ENCODE measurements around the gene RNF19B. TPM values are rescaled to one million over a fixed set of nuclear protein-coding genes. Genes with fewer than 3 reads are reported as not detected.

RNF19B gene
- total RNA-seq, 3 donors from 2014 or later (not counting 1 experiment from before 2014, with no cell fraction given) = 44.2 to 110 (median 54.3) TPM

DNA sequence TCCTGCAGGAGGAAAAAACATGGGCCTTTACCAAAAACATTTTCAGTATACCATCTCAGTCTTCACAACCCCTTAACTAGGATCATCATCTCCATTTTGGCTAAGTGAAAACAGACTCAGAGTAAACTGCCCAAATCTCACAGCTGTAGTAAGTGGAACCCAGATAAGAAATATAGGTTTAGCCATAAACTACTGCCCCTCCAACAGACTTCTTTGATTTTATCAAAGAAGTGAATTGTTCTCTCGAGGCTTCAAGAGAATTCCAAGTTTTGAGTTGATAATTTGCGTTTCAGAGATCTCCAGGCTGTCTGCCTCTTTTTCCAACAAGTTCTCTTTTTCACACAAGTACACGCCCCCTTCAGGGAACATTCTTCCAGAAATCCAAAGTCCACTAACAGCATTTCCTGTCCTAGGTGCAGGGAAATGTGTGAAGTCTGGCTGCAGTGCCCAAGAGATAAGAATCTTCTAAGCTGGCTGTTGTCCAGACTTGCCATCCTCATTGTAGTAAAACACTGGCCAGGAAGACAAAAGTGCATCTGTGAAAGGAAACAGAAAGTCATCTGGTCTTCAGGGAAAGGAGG is 30.8 kb downstream of the RNF19B start:
- DNase-seq (no peak), ATAC-seq (no peak)
- peaks cover 34% of the 10 kb centered on the region for H3K36me3 ChIP-seq (ENCODE audit: control insufficient read depth, insufficient read depth, low read length)
- intact Hi-C loops (cut with micrococcal nuclease) = loop anchor here (1.0 to 5.0 kb wide), 4 partner anchors 68 to 433 kb away; no protein-coding TSS in a partner anchor
- H3K4me3 Mint-ChIP-seq = no peak overlapping the region
- H3K27ac Mint-ChIP-seq = peak overlapping the region in 1 of 2 donors; percentile 42
- H3K4me3 ChIP-seq (ENCODE audit: low read length) = no peak overlapping the region
- no peak overlapping the region for H3K27ac ChIP-seq (ENCODE audit: low read length)
- no peaks in the 10 kb centered on the region for H3K27me3 Mint-ChIP-seq (ENCODE audit: low read depth in 2 of 2)
- H3K36me3 Mint-ChIP-seq = peaks cover 20% of the 10 kb centered on the region
- H3K4me1 Mint-ChIP-seq = peaks cover 0 to 11% of the 10 kb centered on the region in 2 donors
- WGBS (ENCODE audit: insufficient coverage) = 89% methylated on average over 3 of the region's 3 CpGs
- no peaks in the 10 kb centered on the region for H3K9me3 Mint-ChIP-seq
- TF ChIP-seq, protein P1, sequence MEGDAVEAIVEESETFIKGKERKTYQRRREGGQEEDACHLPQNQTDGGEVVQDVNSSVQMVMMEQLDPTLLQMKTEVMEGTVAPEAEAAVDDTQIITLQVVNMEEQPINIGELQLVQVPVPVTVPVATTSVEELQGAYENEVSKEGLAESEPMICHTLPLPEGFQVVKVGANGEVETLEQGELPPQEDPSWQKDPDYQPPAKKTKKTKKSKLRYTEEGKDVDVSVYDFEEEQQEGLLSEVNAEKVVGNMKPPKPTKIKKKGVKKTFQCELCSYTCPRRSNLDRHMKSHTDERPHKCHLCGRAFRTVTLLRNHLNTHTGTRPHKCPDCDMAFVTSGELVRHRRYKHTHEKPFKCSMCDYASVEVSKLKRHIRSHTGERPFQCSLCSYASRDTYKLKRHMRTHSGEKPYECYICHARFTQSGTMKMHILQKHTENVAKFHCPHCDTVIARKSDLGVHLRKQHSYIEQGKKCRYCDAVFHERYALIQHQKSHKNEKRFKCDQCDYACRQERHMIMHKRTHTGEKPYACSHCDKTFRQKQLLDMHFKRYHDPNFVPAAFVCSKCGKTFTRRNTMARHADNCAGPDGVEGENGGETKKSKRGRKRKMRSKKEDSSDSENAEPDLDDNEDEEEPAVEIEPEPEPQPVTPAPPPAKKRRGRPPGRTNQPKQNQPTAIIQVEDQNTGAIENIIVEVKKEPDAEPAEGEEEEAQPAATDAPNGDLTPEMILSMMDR (IDR thresholded peaks at IDR 0.05) = no peak
- H3K27me3 ChIP-seq (ENCODE audit: control insufficient read depth, insufficient read depth, low read length) = no peaks in the 10 kb centered on the region
- no peaks in the 10 kb centered on the region for H3K4me1 ChIP-seq (ENCODE audit: control insufficient read depth, insufficient read depth, low read length)
- H3K9me3 ChIP-seq (ENCODE audit: control insufficient read depth, insufficient read depth, low read length) = no peaks in the 10 kb centered on the region

DNA sequence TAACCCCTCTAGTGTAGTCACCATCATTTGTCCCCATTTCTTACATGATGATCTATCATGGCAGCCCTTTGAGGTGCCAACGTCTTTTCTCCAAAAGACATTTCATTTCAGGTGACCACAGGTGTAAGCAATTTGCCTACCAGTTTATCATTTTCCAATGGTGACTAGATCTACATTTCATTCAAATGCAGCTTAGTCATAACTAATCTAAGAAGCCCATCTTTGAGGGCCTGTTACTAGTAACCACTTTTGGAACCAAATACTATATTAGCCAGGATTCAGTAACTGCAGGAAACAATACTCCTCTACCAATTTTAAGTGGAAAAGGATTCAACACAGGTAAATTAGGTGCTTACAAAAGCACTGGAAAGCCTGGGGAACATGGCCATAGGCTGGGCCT is 32.8 kb downstream of the RNF19B start:
- no peak for ATAC-seq
- H3K4me1 Mint-ChIP-seq = peaks cover 0 to 7% of the 10 kb centered on the region in 2 donors

DNA sequence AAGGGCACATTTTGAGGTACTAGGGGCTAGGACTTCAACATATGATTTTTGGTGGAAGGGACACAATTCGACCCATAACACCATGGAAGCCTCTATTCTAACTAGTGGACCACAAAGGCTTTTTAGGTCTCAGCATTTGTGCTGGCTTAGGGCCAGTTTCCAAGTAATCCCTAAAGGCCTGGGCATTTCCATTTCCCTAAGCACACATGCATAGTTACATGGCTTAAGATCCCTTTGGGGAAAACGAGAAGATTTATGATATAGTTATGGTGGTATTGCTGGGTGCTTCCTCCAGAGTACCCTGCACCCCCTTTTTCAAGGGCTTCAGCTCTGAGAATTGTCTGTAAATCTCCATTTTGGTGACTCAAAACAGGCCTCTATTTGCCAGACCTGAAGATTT is 35.2 kb downstream of the RNF19B start:
- Histone ChIP-seq H3K4me3 (ENCODE audit: low read length) (no peak overlapping the region), H3K27me3 (ENCODE audit: control insufficient read depth, insufficient read depth, low read length) (peaks cover 18% of the 10 kb centered on the region), H3K4me1 (ENCODE audit: control insufficient read depth, insufficient read depth, low read length) (peaks cover 15% of the 10 kb centered on the region), H3K9me3 (ENCODE audit: control insufficient read depth, insufficient read depth, low read length) (no peaks in the 10 kb centered on the region), H3K27ac (ENCODE audit: low read length) (no peak overlapping the region), H3K36me3 (ENCODE audit: control insufficient read depth, insufficient read depth, low read length) (peaks cover 4% of the 10 kb centered on the region)
- intact Hi-C loops (cut with micrococcal nuclease) = no loop called here
- Mint-ChIP-seq H3K4me1 (peaks cover 19 to 23% of the 10 kb centered on the region in 2 donors), H3K36me3 (peaks cover 7% of the 10 kb centered on the region), H3K4me3 (no peak overlapping the region), H3K9me3 (no peaks in the 10 kb centered on the region), H3K27me3 (ENCODE audit: low read depth in 2 of 2) (peaks cover 19 to 24% of the 10 kb centered on the region in 2 donors), H3K27ac (no peak overlapping the region)
- ATAC-seq (no peak), DNase-seq (no peak)
- TF ChIP-seq, protein P1 (IDR thresholded peaks at IDR 0.05) = no peak
- WGBS (ENCODE audit: insufficient coverage) = 89% methylated on average over 1 of the region's 2 CpGs

More for the DNA sequence above, 32.8 kb downstream of the RNF19B start:
- TF ChIP-seq, protein P1 (IDR thresholded peaks at IDR 0.05) = no peak
- Mint-ChIP-seq H3K4me3 (no peak overlapping the region), H3K27ac (no peak overlapping the region), H3K36me3 (peaks cover under 1% of the 10 kb centered on the region), H3K9me3 (no peaks in the 10 kb centered on the region), H3K27me3 (ENCODE audit: low read depth in 2 of 2) (peaks cover 0 to 5% of the 10 kb centered on the region in 2 donors)
- Histone ChIP-seq H3K27me3 (ENCODE audit: control insufficient read depth, insufficient read depth, low read length) (no peaks in the 10 kb centered on the region), H3K27ac (ENCODE audit: low read length) (no peak overlapping the region), H3K4me1 (ENCODE audit: control insufficient read depth, insufficient read depth, low read length) (no peaks in the 10 kb centered on the region), H3K4me3 (ENCODE audit: low read length) (no peak overlapping the region), H3K36me3 (ENCODE audit: control insufficient read depth, insufficient read depth, low read length) (peaks cover 18% of the 10 kb centered on the region), H3K9me3 (ENCODE audit: control insufficient read depth, insufficient read depth, low read length) (no peaks in the 10 kb centered on the region)
- intact Hi-C loops (cut with micrococcal nuclease) = loop anchor here (5.0 kb wide), 2 partner anchors 71 to 436 kb away; no protein-coding TSS in a partner anchor
- no peak for DNase-seq
- WGBS (ENCODE audit: insufficient coverage) = 96% methylated on average over 1 of the region's 1 CpG

DNA sequence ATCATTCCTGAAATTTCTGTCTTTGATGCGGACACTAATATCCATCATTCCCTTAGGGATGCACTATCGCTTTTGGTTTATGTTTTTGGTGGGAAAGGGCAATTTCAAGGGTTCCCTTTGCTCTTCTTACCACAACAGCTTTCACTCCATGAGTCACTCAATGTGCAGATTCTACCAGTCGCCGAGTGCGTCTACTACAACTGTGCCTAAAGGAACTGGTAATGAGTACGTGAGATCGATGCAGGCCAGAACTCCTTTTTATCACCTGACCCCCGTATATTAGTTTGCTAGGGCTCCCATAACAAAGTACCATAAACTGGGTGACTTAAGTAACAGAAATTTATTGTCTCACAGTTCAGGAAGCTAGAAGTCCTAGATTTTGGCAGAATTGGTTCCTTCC is 35.9 kb downstream of the RNF19B start:
- Mint-ChIP-seq H3K27ac (no peak overlapping the region), H3K4me1 (peaks cover 22 to 26% of the 10 kb centered on the region in 2 donors), H3K4me3 (no peak overlapping the region), H3K9me3 (no peaks in the 10 kb centered on the region), H3K36me3 (peaks cover 7% of the 10 kb centered on the region), H3K27me3 (ENCODE audit: low read depth in 2 of 2) (peaks cover 25 to 30% of the 10 kb centered on the region in 2 donors)
- WGBS (ENCODE audit: insufficient coverage) = 81% methylated on average over 6 of the region's 8 CpGs
- no peak overlapping the region for H3K27ac ChIP-seq (ENCODE audit: low read length)
- H3K36me3 ChIP-seq (ENCODE audit: control insufficient read depth, insufficient read depth, low read length) = peaks cover 1% of the 10 kb centered on the region
- ATAC-seq (no peak), DNase-seq (no peak)
- peaks cover 15% of the 10 kb centered on the region for H3K4me1 ChIP-seq (ENCODE audit: control insufficient read depth, insufficient read depth, low read length)
- no peaks in the 10 kb centered on the region for H3K9me3 ChIP-seq (ENCODE audit: control insufficient read depth, insufficient read depth, low read length)
- H3K4me3 ChIP-seq (ENCODE audit: low read length) = no peak overlapping the region
- intact Hi-C loops (cut with micrococcal nuclease) = no loop called here
- TF ChIP-seq, protein P1 (IDR thresholded peaks at IDR 0.05) = no peak
- H3K27me3 ChIP-seq (ENCODE audit: control insufficient read depth, insufficient read depth, low read length) = peaks cover 24% of the 10 kb centered on the region

Data from natural killer cell (primary cell).